Measurements from ENCODE around the gene KCNH1.

GRCh38 chr1:210646258-210646616 is 487.7 kb downstream of the KCNH1 start:
- no peak for TF ChIP-seq CTCF (IDR thresholded peaks at IDR 0.05; ENCODE audit: insufficient read depth, low read depth, low read length)
- no peak for TF ChIP-seq EZH2 (IDR thresholded peaks at IDR 0.05; ENCODE audit: insufficient read depth, low read length)

Data from astrocyte (in vitro differentiated cells and primary cell).